ENCODE results near the gene TGFBR2.
A peak's percentile ranks its signal among the peaks of the same experiment; 100 is the strongest.

DNA sequence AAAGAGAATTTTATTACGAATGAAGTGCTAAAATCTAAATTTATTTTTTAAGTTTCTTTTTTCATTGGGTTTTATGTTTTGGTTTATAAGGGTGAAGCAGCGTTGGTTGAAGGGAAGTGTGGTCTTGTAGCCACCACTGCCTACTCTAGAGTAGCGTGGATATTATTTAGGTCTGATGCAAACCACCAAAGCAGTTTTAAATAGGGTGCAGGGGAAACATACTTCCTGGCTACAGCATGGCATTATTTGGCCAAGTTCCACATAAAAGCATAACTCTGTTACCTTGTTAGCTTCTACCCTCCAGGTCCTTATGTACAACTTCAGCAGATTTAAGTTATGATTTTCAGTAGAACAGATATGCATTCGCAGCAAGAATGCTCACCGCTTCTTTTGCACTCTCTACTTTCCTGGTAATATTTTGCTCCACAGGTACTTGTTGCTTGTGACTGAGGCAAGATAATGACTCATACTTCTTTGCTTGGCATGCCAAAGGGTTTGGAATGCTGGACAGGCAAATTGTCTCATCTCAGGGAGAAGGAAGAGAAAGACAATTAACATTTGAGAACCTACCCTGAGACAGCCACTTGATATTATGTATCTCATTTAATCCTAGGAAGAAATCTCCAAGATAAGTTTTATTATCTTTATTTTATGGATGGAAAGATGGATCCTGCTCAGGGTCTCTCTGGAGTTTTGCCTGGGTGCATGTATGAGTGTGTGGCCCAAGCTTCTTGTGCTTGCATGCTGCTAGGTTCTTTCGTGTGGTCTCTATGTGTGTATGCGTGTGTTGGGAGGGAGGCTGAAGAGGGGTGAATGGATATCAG lies 5.4 kb downstream of the TGFBR2 start:
- TF ChIP-seq, protein P1, sequence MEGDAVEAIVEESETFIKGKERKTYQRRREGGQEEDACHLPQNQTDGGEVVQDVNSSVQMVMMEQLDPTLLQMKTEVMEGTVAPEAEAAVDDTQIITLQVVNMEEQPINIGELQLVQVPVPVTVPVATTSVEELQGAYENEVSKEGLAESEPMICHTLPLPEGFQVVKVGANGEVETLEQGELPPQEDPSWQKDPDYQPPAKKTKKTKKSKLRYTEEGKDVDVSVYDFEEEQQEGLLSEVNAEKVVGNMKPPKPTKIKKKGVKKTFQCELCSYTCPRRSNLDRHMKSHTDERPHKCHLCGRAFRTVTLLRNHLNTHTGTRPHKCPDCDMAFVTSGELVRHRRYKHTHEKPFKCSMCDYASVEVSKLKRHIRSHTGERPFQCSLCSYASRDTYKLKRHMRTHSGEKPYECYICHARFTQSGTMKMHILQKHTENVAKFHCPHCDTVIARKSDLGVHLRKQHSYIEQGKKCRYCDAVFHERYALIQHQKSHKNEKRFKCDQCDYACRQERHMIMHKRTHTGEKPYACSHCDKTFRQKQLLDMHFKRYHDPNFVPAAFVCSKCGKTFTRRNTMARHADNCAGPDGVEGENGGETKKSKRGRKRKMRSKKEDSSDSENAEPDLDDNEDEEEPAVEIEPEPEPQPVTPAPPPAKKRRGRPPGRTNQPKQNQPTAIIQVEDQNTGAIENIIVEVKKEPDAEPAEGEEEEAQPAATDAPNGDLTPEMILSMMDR (IDR thresholded peaks at IDR 0.05), result no peak
- TF ChIP-seq POLR2A (IDR thresholded peaks at IDR 0.05) (no peak), POLR2AphosphoS5 (IDR thresholded peaks at IDR 0.05) (peak in 1 of 3 donors; percentile 43)
